Measurements from ENCODE around the gene OR1K1.

- TF ChIP-seq CTCF (IDR thresholded peaks at IDR 0.05; ENCODE audit: low read depth, low read length, poor library complexity, severe bottlenecking) (no peak), EZH2phosphoT487 (IDR thresholded peaks at IDR 0.05; ENCODE audit: borderline replicate concordance, low read length) (no peak)
These were observed 15.6 kb downstream of the OR1K1 start for GRCh38 chr9:122815544-122815943.
